ENCODE measurements around the gene ZSCAN18.

ZSCAN18 gene

GRCh38 chr19:58086825-58087710 lies 11.0 kb downstream of the ZSCAN18 start:
- H3K27me3 ChIP-seq (ENCODE audit: insufficient read depth, low read length): no peaks in the 10 kb centered on the region

DNA sequence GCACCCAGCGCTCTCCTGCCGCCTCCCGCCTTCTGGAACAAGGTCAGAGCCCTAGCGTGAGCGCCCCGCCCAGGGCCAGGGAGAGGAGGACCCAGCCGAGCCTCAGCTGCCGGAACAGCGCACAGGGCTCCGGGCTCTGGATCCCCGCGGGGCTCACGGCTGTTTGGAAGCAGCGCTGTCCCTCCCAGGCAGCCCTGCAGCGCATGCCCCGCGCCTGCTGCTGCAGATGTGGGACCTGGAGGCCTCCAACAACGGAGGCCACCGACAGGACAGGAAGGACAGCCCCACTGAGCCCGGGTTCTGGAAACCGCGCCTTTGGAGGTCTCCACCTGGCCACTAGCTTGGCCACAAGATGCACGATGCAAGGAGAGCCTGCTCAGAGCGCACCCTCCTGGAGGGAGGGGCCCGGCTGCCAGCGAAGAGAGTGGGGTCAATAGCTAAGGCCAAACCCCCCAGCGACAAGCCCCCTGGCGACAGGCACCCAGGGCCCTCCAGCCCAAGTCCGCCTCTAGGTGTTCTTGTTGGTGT lies 12.6 kb downstream of the ZSCAN18 start:
- Histone ChIP-seq H3K4me1 (ENCODE audit: control insufficient read depth, insufficient read depth, low read length, unreplicated experiment) (no peaks in the 10 kb centered on the region), H3K36me3 (ENCODE audit: insufficient read depth, low read length) (peaks cover 21% of the 10 kb centered on the region; the same call in 1 of the 2 replicates), H3K79me2 (ENCODE audit: control insufficient read depth, insufficient read depth, low read length, unreplicated experiment) (no peaks in the 10 kb centered on the region), H3K27ac (ENCODE audit: low read depth, low read length) (no peak overlapping the region), H3K27me3 (ENCODE audit: insufficient read depth, low read length) (no peaks in the 10 kb centered on the region), H2AFZ (ENCODE audit: low read length, unreplicated experiment) (no peak overlapping the region), H3K4me3 (ENCODE audit: low read depth, low read length) (no peak overlapping the region)

More at GRCh38 chr19:58086825-58087710, 11.0 kb downstream of the ZSCAN18 start:
- H3K4me3 ChIP-seq (ENCODE audit: low read depth, low read length): no peak overlapping the region
- H3K4me1 ChIP-seq (ENCODE audit: control insufficient read depth, insufficient read depth, low read length, unreplicated experiment): no peaks in the 10 kb centered on the region
- no peak overlapping the region for H3K27ac ChIP-seq (ENCODE audit: low read depth, low read length)
- H3K79me2 ChIP-seq (ENCODE audit: control insufficient read depth, insufficient read depth, low read length, unreplicated experiment): no peaks in the 10 kb centered on the region
- H2AFZ ChIP-seq (ENCODE audit: low read length, unreplicated experiment): no peak overlapping the region
- H3K36me3 ChIP-seq (ENCODE audit: insufficient read depth, low read length): peaks cover 22% of the 10 kb centered on the region; the same call in 1 of the 2 replicates

DNA sequence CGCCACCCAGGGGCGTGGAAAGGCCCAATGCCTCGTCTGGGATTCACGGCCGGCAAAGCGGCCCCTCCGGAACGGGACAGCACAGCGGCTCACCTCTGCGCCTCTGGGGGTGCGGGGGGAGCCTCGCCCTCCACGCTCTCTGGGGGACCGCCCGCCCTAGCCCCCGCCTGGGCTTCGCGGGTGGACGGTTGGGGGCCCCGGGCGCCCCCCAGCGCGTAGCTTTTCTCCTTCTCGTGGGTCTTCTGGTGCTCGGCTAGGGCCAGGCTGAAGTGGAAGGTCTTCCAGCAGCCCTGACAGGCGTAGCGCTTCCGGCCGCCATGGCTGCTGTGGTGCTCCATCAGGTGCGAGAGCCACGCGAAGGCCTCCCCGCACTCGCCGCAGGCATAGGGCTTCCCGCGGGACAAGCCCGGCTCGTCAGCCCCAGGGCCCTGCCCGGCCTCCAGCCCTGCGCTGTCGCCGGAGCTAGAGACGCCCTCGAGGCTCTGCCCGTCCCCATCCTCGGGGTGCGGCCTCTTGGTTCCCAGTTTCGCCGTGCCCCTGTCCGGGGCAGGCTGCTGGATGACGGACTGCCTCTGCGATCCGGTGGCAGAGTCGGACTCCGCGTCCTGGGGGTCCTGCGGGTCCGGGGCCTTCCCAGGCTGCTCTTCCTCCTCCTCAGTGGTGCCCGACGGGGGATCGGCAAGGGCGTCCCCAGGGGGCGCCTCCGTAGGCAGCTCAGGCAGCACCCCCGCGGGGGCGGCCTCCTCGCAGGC lies 13.3 kb downstream of the ZSCAN18 start:
- Histone ChIP-seq H3K36me3 (ENCODE audit: insufficient read depth, low read length) (peaks cover 18% of the 10 kb centered on the region; the same call in 1 of the 2 replicates), H3K27ac (ENCODE audit: low read depth, low read length) (no peak overlapping the region), H3K4me3 (ENCODE audit: low read depth, low read length) (no peak overlapping the region), H3K27me3 (ENCODE audit: insufficient read depth, low read length) (no peaks in the 10 kb centered on the region), H3K79me2 (ENCODE audit: control insufficient read depth, insufficient read depth, low read length, unreplicated experiment) (no peaks in the 10 kb centered on the region), H3K4me1 (ENCODE audit: control insufficient read depth, insufficient read depth, low read length, unreplicated experiment) (no peaks in the 10 kb centered on the region), H2AFZ (ENCODE audit: low read length, unreplicated experiment) (no peak overlapping the region)

- H3K36me3 ChIP-seq (ENCODE audit: insufficient read depth, low read length): peaks cover 11% of the 10 kb centered on the region; the same call in 1 of the 2 replicates
- H2AFZ ChIP-seq (ENCODE audit: low read length, unreplicated experiment): no peak overlapping the region
- H3K27me3 ChIP-seq (ENCODE audit: insufficient read depth, low read length): no peaks in the 10 kb centered on the region
- no peaks in the 10 kb centered on the region for H3K4me1 ChIP-seq (ENCODE audit: control insufficient read depth, insufficient read depth, low read length, unreplicated experiment)
- no peaks in the 10 kb centered on the region for H3K79me2 ChIP-seq (ENCODE audit: control insufficient read depth, insufficient read depth, low read length, unreplicated experiment)
- no peak overlapping the region for H3K27ac ChIP-seq (ENCODE audit: low read depth, low read length)
- no peak overlapping the region for H3K4me3 ChIP-seq (ENCODE audit: low read depth, low read length)
Observed at GRCh38 chr19:58083021-58083420, 15.0 kb downstream of the ZSCAN18 start.

- H2AFZ ChIP-seq (ENCODE audit: low read length, unreplicated experiment): no peak overlapping the region
- H3K27ac ChIP-seq (ENCODE audit: low read depth, low read length): no peak overlapping the region
- H3K27me3 ChIP-seq (ENCODE audit: insufficient read depth, low read length): no peaks in the 10 kb centered on the region
- H3K4me1 ChIP-seq (ENCODE audit: control insufficient read depth, insufficient read depth, low read length, unreplicated experiment): no peaks in the 10 kb centered on the region
- H3K36me3 ChIP-seq (ENCODE audit: insufficient read depth, low read length): no peaks in the 10 kb centered on the region; the same call in 1 of the 2 replicates
- H3K79me2 ChIP-seq (ENCODE audit: control insufficient read depth, insufficient read depth, low read length, unreplicated experiment): no peaks in the 10 kb centered on the region
- no peak overlapping the region for H3K4me3 ChIP-seq (ENCODE audit: low read depth, low read length)
Observed at GRCh38 chr19:58079792-58080191, 18.2 kb downstream of the ZSCAN18 start.

GRCh38 chr19:58067240-58067912 lies 30.7 kb downstream of the ZSCAN18 start:
- Histone ChIP-seq H3K27ac (ENCODE audit: low read depth, low read length) (no peak overlapping the region), H3K27me3 (ENCODE audit: insufficient read depth, low read length) (no peaks in the 10 kb centered on the region), H3K4me3 (ENCODE audit: low read depth, low read length) (no peak overlapping the region), H2AFZ (ENCODE audit: low read length, unreplicated experiment) (no peak overlapping the region), H3K4me1 (ENCODE audit: control insufficient read depth, insufficient read depth, low read length, unreplicated experiment) (no peaks in the 10 kb centered on the region), H3K79me2 (ENCODE audit: control insufficient read depth, insufficient read depth, low read length, unreplicated experiment) (no peaks in the 10 kb centered on the region), H3K36me3 (ENCODE audit: insufficient read depth, low read length) (peaks cover 7% of the 10 kb centered on the region; the same call in 1 of the 2 replicates)

DNA sequence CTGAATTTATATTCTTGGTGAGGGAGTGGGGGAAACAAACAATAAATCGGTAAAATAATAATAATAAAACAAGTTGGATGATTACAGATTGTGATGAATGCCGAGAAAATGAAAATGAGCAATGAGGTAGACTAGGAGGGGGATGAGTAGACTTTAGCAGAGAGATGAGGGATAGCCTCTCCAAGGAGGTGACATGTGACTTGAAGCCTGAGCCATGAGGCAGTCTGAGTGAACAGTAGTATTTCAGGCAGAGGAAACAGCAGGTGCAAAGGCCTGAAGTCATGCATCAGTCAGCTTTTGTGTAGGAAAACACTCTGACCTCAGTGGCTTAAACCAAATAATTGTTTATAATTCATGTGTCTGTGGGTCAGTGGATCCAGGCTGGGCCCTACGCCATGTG lies 34.3 kb downstream of the ZSCAN18 start:
- no peaks in the 10 kb centered on the region for H3K27me3 ChIP-seq (ENCODE audit: insufficient read depth, low read length)
- H3K4me1 ChIP-seq (ENCODE audit: control insufficient read depth, insufficient read depth, low read length, unreplicated experiment): no peaks in the 10 kb centered on the region
- H3K79me2 ChIP-seq (ENCODE audit: control insufficient read depth, insufficient read depth, low read length, unreplicated experiment): no peaks in the 10 kb centered on the region
- H3K36me3 ChIP-seq (ENCODE audit: insufficient read depth, low read length): peaks cover 7% of the 10 kb centered on the region; the same call in 1 of the 2 replicates
- H3K27ac ChIP-seq (ENCODE audit: low read depth, low read length): no peak overlapping the region
- H3K4me3 ChIP-seq (ENCODE audit: low read depth, low read length): no peak overlapping the region
- no peak overlapping the region for H2AFZ ChIP-seq (ENCODE audit: low read length, unreplicated experiment)

DNA sequence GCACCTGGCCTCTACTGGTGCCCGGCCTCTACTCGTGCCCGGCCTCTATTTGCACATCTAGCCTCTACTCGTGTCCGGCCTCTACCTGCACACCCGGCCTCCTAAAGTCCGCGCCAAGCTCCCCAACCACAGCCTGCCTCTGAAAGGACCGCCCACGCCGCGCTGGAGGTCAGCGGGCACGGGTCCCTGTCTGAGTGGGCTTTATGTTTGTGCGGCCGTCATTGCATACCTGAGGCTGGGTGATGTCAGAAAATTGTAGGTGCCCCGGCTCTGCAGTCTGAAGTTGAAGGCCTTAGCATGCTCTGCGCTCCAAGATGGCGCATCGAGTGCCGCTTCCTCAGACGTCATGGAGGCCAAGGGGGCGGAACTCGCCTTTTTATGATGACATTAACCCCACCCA lies 37.8 kb downstream of the ZSCAN18 start:
- no peak overlapping the region for H3K27ac ChIP-seq (ENCODE audit: low read depth, low read length)
- H3K4me3 ChIP-seq (ENCODE audit: low read depth, low read length): peak overlapping the region; percentile 77; the same call in 1 of the 2 replicates
- no peaks in the 10 kb centered on the region for H3K4me1 ChIP-seq (ENCODE audit: control insufficient read depth, insufficient read depth, low read length, unreplicated experiment)
- no peaks in the 10 kb centered on the region for H3K27me3 ChIP-seq (ENCODE audit: insufficient read depth, low read length)
- H2AFZ ChIP-seq (ENCODE audit: low read length, unreplicated experiment): no peak overlapping the region
- no peaks in the 10 kb centered on the region for H3K79me2 ChIP-seq (ENCODE audit: control insufficient read depth, insufficient read depth, low read length, unreplicated experiment)
- no peaks in the 10 kb centered on the region for H3K36me3 ChIP-seq (ENCODE audit: insufficient read depth, low read length)

- peak overlapping the region; percentile 60; the same call in 1 of the 2 replicates for H3K27ac ChIP-seq (ENCODE audit: low read depth, low read length)
- H3K4me3 ChIP-seq (ENCODE audit: low read depth, low read length): peak overlapping the region; percentile 77
- H3K79me2 ChIP-seq (ENCODE audit: control insufficient read depth, insufficient read depth, low read length, unreplicated experiment): no peaks in the 10 kb centered on the region
- no peaks in the 10 kb centered on the region for H3K36me3 ChIP-seq (ENCODE audit: insufficient read depth, low read length)
- no peaks in the 10 kb centered on the region for H3K27me3 ChIP-seq (ENCODE audit: insufficient read depth, low read length)
- H2AFZ ChIP-seq (ENCODE audit: low read length, unreplicated experiment): peak overlapping the region; percentile 29
- no peaks in the 10 kb centered on the region for H3K4me1 ChIP-seq (ENCODE audit: control insufficient read depth, insufficient read depth, low read length, unreplicated experiment)
Observed at GRCh38 chr19:58059671-58060078, 38.4 kb downstream of the ZSCAN18 start.

- H3K79me2 ChIP-seq (ENCODE audit: control insufficient read depth, insufficient read depth, low read length, unreplicated experiment): no peaks in the 10 kb centered on the region
- no peaks in the 10 kb centered on the region for H3K36me3 ChIP-seq (ENCODE audit: insufficient read depth, low read length)
- H3K4me3 ChIP-seq (ENCODE audit: low read depth, low read length): peak within 1 kb of the TSS; percentile 77
- H3K4me1 ChIP-seq (ENCODE audit: control insufficient read depth, insufficient read depth, low read length, unreplicated experiment): no peaks in the 10 kb centered on the region
- H3K27me3 ChIP-seq (ENCODE audit: insufficient read depth, low read length): no peaks in the 10 kb centered on the region
- H3K27ac ChIP-seq (ENCODE audit: low read depth, low read length): peak within 1 kb of the TSS; percentile 60
- peak within 1 kb of the TSS; percentile 32 for H2AFZ ChIP-seq (ENCODE audit: low read length, unreplicated experiment)
Observed at GRCh38 chr19:58059003-58059670, 38.9 kb downstream of the ZSCAN18 start, which contains the start of gene ZNF135. Gene ZNF135 (plus strand): TSS chr19:58059282. CDS start chr19:58060003, 721 bp downstream.
